ENCODE data around the gene RAB35. TPM values are rescaled to one million over a fixed set of nuclear protein-coding genes. Genes with fewer than 3 reads are reported as not detected.

Gene RAB35
- total and polyA plus RNA-seq, 8 donors = 8.1 to 35.4 (median 16.5) TPM

DNA sequence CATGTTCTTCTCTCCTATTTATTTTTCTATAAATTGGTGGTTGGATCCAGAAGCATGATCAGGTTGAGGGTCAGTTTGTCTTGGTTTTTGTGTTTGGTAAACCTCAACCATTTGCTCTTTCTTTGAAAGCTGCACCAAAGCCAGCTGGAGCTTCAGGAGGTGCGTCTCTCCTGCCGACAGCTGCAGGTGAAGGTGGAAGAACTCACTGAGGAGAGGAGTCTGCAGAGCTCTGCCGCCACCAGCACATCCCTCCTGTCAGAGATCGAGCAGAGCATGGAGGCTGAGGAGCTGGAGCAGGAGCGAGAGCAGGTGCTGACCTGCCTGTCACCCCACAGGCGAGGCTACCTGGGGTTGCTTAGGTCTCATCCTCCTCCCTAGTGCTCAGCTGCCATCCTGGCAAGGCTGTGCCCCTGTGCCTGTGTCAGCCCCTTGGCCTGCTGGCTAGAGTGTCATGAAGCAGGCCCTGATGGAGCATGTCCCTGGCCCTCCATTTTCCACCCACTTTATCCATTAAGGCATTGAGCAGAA lies 45.0 kb downstream of the RAB35 start:
- TF ChIP-seq, protein P1, sequence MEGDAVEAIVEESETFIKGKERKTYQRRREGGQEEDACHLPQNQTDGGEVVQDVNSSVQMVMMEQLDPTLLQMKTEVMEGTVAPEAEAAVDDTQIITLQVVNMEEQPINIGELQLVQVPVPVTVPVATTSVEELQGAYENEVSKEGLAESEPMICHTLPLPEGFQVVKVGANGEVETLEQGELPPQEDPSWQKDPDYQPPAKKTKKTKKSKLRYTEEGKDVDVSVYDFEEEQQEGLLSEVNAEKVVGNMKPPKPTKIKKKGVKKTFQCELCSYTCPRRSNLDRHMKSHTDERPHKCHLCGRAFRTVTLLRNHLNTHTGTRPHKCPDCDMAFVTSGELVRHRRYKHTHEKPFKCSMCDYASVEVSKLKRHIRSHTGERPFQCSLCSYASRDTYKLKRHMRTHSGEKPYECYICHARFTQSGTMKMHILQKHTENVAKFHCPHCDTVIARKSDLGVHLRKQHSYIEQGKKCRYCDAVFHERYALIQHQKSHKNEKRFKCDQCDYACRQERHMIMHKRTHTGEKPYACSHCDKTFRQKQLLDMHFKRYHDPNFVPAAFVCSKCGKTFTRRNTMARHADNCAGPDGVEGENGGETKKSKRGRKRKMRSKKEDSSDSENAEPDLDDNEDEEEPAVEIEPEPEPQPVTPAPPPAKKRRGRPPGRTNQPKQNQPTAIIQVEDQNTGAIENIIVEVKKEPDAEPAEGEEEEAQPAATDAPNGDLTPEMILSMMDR (IDR thresholded peaks at IDR 0.05) = no peak
- TF ChIP-seq POLR2A (IDR thresholded peaks at IDR 0.05) (no peak), EP300 (IDR thresholded peaks at IDR 0.05) (no peak), POLR2AphosphoS5 (IDR thresholded peaks at IDR 0.05) (no peak)
- intact Hi-C loops (cut with DNase I; ENCODE audit: low total_unique reads) = no loop called here
- DNase-seq = no peak
- H3K36me3 ChIP-seq = peaks cover 0 to 18% (median 7%) of the 10 kb centered on the region in 4 donors
- H3K4me1 ChIP-seq = no peaks in the 10 kb centered on the region
- no peak overlapping the region for H3K27ac ChIP-seq
- no peaks in the 10 kb centered on the region for H3K27me3 ChIP-seq
- WGBS, 5 donors = 92 to 97% (median 97%) methylated on average over 6 of the region's 6 CpGs
- H3K4me3 ChIP-seq = no peak overlapping the region
- no peaks in the 10 kb centered on the region for H3K9me3 ChIP-seq

DNA sequence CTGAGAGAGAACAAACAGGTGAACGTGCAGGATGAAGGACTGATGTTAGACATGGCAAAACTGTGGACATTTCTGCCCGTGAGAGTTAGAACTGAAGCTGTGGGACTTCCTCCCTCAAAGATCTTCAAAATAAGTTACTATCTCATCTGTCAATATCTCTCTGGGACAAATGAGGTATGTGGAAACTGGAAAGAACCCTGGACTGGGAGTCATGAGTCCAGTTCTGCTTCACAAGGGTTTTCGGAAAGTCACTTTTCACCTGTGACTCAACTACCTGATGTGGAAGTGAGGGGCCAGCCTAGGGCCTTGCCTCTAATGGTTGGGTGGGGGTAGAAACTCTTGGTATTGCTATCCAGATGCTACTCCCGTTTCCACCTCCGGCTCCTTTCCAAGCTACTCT lies 47.3 kb downstream of the RAB35 start:
- Histone ChIP-seq H3K9me3 (no peaks in the 10 kb centered on the region), H3K4me1 (no peaks in the 10 kb centered on the region), H3K36me3 (peaks cover 0 to 14% (median 7%) of the 10 kb centered on the region in 4 donors), H3K27me3 (no peaks in the 10 kb centered on the region), H3K27ac (no peak overlapping the region), H3K4me3 (no peak overlapping the region)
- no peak for TF ChIP-seq EP300 (IDR thresholded peaks at IDR 0.05)
- no peak for TF ChIP-seq POLR2A (IDR thresholded peaks at IDR 0.05)
- TF ChIP-seq, protein P1 (IDR thresholded peaks at IDR 0.05) = no peak
- no peak for TF ChIP-seq POLR2AphosphoS5 (IDR thresholded peaks at IDR 0.05)
- 76 to 89% (median 82%) methylated on average over 5 of the region's 5 CpGs for WGBS, 5 donors
- no peak for DNase-seq
- intact Hi-C loops (cut with DNase I; ENCODE audit: low total_unique reads) = no loop called here

DNA sequence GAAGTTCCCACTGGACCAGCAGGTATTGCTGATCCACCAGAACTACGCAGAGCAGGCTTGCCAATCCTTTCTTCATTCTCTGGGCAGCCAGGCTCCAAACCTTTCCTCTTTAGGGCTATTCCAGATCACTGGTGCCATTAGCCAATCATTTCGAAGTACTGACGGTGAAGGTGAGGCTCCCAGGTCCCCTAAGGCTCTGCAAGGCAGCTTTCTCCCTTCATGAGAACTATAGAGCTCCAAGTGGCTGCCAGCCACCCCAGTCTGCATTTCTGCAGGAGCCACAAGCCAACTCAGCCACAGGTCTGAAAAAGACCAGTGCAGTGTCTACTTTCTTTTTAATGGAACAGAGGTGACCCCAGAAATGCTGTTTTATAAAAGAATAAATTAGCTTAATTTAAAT lies 48.7 kb downstream of the RAB35 start:
- no peak overlapping the region for H3K4me3 ChIP-seq
- 79 to 95% (median 83%) methylated on average over 3 of the region's 3 CpGs for WGBS, 5 donors
- H3K27me3 ChIP-seq = no peaks in the 10 kb centered on the region
- TF ChIP-seq, protein P1 (IDR thresholded peaks at IDR 0.05) = no peak
- TF ChIP-seq POLR2A (IDR thresholded peaks at IDR 0.05) (no peak), EP300 (IDR thresholded peaks at IDR 0.05) (no peak), POLR2AphosphoS5 (IDR thresholded peaks at IDR 0.05) (no peak)
- H3K4me1 ChIP-seq = no peaks in the 10 kb centered on the region
- intact Hi-C loops (cut with DNase I; ENCODE audit: low total_unique reads) = no loop called here
- peak overlapping the region in 3 of 5 donors; percentile 14 to 61 (median 33) for H3K27ac ChIP-seq
- DNase-seq = no peak
- peaks cover 0 to 14% (median 6%) of the 10 kb centered on the region in 4 donors for H3K36me3 ChIP-seq
- H3K9me3 ChIP-seq = no peaks in the 10 kb centered on the region

DNA sequence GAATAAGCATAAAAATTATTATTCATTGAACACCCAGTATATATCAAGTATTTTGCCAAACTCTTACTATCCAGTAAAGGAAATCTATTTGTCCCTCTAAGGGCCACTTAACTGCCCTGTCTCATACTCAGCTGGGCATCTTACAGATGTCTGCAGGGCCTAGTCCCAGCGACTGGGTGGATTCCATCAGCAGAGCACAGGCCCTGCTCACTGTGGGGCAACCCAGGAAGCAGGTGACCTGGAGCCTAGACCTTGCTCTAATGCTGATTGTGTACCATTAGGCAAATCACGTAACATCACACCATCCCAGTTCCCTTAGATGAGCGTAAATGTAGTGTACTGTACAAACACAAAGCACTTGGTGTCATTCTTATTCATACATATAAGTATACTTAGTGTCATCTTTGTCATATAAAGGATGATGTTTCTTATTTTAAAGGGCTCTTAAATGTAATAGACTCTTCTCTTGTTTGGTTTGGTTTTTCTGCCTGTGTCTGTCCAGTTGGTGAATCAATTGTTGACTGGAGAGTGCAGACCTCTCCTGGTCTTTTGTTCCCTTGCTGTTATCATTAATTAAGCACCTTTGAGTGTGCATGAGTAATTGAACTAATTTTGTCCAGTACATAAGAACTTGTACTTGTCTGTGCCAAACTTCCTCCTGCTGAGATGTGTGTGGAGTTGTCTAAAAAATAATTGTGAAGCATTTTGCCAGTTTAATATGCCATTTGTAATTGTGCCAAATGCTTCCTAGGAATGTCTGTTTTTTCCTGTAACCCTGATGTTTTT lies 49.3 kb downstream of the RAB35 start:
- no peaks in the 10 kb centered on the region for H3K9me3 ChIP-seq
- peak overlapping the region in 3 of 5 donors; percentile 14 to 61 (median 33) for H3K27ac ChIP-seq
- no peaks in the 10 kb centered on the region for H3K4me1 ChIP-seq
- H3K36me3 ChIP-seq = peaks cover 0 to 8% (median 3%) of the 10 kb centered on the region in 4 donors
- TF ChIP-seq EP300 (IDR thresholded peaks at IDR 0.05) (no peak), POLR2AphosphoS5 (IDR thresholded peaks at IDR 0.05) (no peak), POLR2A (IDR thresholded peaks at IDR 0.05) (no peak)
- TF ChIP-seq, protein P1 (IDR thresholded peaks at IDR 0.05) = no peak
- 81 to 91% (median 85%) methylated on average over 3 of the region's 3 CpGs for WGBS, 5 donors
- no peaks in the 10 kb centered on the region for H3K27me3 ChIP-seq
- no peak for DNase-seq
- no peak overlapping the region for H3K4me3 ChIP-seq
- intact Hi-C loops (cut with DNase I; ENCODE audit: low total_unique reads) = no loop called here

Data from stomach (tissue), 9 donors.